GM21515 (cell line): ENCODE results near the gene GADD45GIP1.

Experiments used
- ATAC-seq: cut with Tn5 transposase; IDR thresholded peaks from one replicate; pipeline ENCODE4 v1.9.1; 2021; ENCODE audit not compliant: unreplicated experiment

The GADD45GIP1 gene

DNA sequence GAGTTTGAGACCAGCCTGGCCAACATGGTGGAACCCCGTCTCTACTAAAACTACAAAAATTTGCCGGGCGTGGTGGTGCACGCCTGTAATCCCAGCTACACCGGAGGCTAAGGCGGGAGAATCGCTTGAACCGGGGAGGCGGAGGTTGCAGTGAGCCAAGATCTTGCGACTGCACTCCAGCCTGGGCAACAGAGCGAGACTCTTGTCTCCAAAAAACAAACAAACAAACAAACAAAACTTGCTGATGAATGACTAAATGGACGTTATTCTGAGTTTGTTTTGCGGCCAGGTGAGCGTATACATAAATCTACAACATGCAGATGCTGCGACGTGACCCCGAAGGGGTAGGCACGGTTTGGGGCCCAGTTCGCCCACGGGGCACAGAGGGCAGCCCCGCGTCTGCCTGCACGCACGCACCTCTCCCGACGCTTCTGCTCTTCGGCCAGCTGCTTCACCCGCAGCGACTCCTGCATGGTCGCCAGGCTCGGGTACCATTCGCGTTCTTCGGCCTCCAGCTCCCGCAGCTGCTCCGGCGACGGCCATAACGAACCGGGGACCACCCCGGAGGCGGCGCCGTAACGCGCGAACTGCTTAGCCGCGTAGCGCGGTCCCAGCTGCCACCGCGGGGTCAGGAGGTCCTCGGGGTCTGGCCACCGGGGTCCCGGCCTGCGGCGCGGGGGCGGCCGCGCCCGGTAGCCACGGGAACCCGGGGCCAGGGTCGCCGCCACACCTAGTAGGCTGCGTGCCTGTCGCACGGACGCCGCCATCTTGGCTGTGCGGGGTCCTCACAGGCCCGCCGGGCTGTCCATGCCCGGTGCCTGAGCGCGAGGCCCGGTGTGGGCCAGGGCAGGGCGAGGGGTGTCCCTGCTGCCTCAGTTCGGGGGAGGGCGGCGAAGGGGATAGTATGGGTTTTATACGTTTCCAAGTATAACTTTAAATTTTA lies at the start of gene GADD45GIP1:
Gene GADD45GIP1 (minus strand): TSS at position 778 of the 943 bp plus-strand sequence. CDS start 11 bp downstream, at position 767.
- peak; percentile 58 for ATAC-seq

DNA sequence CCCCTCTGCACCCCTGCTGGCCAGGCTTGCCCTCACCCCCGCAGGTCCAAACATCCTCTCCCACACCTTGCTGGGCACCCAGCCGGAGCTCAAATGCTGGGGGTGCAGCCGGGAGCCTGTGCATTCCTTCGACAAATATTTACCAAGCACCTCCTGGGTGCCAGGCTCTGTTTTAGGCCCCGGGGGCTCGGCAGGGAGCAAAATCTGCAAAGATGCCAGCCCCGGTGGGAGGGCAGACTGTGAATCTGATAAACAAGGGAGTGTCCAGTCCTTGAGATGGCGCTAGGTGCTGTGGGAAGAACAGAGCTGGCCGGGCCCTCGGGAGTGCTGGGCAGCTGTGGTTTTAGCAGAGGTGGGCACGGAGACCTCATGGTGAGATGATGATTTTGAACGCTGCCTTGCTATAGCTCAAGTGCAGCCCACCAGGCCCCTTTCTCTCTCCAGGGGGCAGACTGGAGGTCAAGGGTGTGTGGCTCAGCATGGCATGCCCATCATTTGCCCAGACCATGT lies 48.9 kb upstream of the GADD45GIP1 start:
- no peak for ATAC-seq

DNA sequence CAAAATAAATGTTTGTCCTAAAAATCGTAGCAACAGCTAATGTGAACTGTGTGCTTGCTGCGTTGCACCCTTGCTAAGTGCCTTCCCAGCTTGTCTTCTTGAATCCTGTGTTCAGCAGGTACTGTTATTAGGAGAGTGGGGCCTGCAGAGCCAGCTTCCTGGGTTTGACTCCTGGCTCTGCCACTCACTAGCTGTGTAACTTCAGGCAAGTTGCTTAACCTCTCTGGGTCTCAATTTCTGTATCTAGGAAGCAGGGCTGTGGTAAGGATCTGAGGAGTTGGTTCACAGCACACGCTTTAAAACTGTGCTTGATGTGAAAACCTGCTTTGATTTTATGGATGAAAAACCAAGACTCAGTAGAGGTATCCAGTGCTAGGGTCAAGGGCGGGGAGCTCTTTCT lies 48.2 kb upstream of the GADD45GIP1 start:
- ATAC-seq: no peak

DNA sequence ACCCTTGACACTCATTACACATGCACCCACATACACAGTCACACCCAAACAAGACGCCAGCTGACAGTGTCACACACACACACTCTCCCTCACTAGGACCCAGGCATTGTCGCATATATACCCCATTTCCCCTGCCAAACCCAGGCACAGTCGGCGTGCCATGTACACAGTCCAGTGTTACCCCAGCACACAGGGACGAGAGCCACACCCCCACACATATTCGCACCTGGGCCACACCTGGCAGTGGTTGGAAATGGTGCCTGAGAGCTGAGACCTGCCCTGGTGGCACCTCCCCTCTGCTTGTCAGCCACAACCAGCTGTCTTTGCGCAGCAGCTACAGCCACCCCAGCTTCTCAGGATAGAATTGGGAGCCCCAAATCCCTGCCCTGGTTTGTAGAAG lies 47.2 kb upstream of the GADD45GIP1 start:
- no peak for ATAC-seq

DNA sequence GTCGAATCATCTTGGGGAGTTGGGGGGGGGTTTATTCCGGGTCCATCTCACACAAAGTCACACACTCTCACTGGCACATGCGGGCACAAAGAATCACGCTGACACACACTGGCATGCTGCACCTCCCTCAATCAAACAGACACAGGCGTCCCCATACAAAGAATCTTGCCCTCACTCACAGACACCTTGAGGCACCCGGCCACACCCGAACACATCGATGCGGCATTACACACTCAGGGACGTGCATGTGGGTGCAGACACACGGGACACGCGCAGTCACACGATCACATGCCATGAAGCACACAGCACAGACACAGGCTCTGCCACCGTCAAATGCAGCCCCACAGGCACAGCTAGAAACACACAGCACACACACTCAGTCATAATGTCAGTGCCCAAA lies 46.1 kb upstream of the GADD45GIP1 start:
- no peak for ATAC-seq

DNA sequence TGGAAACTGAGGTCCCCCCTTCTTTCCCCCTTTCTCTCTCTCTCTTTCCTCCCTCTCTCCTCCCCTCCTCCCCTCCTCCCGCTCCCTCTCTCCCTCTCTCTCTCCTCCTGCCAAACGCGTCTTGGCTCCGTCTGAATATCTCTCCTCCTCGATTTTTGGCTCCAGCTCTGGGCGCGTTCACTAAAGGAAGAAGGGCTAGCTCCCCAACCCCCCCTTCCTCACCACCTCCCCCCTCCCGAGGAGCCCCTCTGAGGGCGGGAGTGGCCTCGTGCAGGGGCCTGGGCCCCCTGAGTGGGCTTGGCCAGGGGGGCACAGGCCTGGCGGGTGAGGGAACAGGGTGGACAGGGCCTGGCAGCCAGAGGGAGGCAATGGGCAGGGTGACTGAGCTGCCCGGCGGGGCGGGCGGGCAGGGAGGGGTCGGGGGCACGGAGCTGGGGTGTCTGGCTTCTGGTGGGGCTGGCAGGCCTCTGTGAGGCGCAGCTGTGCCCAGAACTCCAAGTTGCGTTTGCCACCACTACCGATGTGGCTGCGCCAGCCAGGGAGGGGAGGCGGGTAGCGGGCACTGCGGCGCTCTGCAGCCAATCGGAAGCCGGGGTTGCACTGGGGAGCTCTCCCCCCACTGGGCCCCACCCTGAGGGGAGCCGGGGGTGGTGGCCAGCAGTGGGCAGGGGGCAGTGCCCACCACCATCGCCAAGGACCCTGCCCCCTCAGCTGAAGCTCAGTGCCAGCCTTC lies 45.3 kb upstream of the GADD45GIP1 start:
- no peak for ATAC-seq

DNA sequence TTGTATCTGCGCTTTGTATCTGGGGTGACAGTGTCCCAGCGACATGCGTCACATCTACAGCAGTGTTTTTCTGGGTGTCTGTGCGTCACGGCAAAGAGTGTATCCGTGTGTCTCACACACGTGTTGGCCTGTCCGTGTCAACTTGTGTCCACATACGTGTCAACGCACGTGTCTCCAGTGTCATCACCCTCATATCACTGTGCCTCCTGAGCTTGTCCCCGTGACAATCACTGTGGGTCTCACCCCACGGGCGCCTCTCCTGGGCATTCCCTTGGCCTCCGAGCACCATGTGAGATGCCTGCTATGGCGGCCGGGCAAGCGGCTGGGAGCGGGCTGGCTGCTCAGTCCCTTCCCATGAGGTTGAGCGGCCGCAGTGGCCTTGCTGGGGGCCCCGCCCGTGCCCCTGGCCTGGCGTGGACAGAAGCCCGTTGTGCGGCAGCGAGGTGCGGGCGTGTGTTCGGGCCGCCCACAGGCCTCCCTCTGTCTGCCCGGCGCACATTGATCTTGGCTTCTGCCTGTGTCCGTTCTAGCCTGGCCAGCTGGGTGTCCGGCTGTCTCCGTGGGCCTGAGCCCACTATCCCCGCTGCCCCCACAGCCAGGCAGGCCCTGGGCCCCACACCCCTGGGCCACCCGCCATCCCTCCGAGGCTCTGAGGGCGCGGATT lies 44.6 kb upstream of the GADD45GIP1 start:
- ATAC-seq: no peak

DNA sequence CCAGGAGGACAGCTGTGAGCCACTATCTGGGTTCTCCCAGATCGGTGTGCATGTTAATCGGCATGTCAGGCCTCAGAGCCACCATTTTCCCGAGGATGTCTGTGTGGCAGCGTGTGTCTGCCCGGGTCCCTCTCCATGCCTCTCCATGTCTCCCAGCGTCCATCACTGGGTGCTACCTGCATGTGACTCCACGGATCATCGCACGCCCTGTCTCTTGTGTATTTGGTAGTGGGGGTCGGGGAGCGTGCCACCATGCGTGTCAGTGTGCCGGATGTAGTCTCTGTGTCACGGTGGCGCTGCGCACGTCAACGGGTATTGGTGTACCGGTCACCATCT lies 44.1 kb upstream of the GADD45GIP1 start:
- no peak for ATAC-seq

DNA sequence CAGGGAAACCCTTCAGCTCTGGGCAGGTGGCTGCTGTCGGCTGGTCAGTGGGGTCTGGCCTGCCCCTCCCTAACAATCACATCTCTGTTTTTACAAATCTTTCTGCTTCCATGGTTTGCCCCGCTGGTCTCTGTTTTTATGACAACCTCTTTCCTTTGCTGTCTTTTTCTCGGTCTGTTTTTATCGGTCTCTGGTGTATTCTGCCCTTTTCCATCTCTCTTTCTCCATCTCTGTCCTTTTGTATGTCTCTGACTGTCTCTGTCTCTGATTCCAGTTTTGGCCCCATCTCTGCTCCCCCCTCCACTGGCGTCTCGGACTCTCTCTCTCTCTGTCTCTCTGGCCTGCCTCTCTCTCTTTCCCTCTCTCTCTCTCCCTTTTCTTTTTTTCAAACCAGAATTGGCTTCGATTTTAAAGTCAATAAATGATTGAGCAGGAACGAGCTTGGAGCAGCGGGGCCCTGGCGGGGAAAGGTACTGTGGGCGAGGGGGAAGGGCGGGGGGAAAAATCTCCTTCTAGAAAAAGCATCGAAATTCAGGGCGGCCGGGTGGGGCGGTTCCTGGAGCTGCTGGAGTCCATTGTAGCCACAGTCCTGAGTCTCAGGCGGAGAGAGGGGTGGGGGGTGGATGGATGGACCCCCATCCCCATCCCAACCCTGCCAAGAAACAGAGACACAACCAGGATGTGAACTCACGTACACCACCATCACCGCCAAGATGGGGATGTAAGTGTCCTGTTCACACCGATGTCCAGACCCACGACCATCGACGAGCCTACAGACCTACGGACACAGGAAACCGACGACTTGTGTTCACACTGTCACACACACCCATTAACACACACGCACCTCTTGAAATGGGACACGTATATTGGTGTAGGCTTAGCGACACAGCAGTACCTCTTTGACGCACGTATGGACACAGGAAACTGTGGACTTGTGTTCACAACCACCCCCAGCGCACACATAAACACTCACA lies 41.2 kb upstream of the GADD45GIP1 start:
- ATAC-seq: no peak

DNA sequence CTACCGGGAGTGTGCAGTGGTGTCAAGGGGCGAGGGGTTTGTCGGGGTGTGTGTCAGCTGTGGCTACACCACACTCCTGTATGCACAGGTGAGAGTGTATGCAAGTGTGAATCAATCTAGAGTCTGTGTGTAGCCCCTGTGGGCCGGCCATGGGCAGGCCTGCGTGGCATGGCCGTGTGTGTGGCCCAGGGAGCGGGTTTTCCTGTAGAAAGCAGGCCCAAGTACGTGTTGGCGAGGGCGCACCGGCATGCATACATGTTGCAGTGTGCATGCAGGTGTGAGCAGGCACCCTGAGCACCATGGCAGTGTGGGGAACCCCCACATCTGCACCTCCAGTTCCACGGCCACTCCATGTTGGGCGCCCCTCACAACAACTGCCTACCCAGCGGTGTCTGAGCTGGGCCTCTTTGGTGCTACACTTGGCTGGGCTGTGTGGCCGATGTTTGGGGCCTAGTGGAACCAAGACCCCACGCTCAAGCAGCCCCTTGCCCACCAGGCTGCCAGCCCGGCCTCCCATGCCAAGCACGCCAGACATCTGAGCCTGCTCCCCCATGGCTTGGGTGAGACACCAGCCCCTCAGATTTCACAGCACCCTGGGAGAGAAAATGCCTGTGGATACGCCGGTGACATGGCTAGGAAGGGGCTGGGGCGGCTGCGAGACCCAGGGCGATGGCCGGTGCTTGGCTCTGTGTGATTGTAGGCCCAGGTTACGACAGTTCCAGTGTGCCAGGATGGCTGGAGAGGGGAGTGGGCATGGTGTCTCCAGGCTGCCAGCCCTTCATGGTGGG lies 40.4 kb upstream of the GADD45GIP1 start:
- no peak for ATAC-seq

DNA sequence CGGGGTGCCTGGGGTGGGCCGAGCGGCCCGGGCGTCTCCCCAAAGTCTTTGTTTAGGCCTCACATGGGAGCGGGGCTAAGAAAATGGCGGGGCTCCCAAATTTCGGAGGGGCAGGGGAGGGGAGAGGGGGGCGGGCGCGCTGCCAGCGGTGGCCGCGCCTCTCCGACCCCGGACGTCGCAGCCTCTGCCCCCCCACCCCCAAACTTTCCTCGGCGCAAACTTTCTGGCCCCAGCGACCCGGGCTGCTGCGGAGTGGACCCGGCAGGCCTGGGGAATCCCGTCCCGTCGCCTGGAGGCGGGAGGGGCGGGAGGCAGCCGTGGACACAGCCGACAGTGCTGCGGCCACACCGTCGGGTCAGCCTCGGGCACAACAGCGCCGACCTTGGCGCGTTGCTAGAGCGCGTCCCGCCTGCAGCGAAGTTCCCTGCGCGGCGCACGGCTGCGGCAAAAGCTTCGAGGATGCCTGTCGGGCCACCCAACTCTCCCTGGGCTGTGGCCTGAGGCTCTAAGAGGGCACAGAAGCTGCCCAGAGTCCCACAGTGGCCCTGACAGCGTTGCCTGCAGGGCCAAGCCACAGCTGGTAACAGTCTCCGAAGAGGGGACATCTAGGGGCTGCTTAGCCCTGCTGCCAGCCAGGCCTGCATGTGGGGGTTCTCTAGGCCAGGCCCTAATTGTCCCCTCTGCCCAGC lies 39.5 kb upstream of the GADD45GIP1 start:
- no peak for ATAC-seq

DNA sequence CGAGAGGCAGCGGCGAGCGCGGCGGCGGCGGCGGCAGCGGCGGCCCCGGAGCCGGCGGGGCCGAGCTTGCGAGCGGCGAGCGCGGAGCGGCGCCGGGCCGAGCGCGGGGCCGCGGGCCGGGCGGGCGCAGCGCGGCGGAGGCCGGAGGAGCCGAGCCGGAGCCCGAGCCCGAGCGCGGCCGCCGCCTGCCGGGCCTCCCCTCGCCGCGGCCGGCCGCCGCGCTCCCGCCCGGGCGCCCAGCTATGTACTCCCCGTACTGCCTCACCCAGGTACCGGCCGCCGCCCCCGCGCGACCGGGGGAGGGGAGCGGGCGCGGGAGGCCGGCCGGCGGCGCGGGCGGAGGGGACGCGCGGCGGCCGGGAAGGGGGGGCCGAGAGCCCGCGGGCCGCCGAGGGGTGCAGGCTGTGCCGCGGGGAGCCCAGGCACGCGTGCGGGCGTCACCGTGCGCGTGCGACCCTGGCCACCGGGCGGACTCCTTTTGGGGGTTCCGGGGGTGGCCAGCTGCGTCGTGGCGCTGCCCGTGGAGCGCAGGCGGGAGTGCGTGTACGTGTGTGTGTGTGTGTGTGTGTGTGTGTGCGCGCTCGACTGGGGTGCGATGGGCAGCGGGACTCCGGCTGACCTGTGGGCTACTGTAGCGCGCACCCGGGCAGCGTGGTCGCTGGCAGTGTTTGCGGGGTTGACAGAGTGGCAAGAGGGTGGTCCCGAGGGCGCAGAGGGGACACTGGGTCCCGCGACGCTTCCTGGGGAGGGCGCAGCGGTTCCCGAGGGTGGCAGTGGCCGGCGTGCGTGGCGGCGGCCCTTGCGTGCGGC lies 38.8 kb upstream of the GADD45GIP1 start:
- no peak for ATAC-seq

DNA sequence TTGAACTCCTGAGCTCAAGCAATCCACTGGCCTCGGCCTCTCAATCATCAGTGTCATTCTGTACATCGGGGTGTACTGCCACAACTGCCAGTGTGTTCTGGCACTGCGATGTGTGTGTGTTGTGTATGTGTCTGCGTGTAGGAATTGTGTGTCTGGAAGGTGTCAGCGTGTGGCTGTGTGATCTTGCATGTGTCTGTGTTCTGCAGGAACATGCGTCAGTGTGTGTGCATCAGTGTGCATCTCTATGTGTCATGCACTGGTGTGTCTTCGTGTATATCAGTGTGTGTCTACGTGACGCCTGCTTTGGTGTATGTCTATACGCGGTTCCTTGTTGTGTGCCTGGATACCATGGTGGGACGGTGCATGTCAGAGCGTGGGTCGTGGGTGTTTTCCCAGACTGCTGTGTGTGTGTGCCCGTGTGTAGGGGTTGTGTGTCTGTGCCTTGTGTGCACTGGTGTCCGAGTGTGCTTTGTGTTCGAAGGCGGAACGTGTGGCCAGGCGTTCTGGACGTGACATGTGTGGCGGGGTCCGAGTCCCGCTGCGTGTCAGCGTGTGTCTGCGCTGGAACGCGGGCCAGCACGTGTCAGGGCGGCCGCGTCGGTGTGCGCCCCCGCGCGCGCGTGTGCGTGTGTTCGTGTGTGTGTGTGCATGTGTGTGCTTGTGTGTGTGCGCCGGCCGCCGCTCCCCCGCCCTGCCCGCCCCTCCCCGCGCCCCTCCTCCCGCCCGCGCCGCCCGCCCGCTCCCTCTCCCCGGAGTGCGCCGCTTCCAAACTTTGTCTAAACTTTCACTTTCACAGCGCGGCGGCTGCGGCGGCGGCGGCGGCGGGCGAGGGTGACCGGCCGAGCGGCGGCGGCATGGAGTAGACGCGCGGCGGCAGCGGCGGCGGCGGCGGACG lies 37.9 kb upstream of the GADD45GIP1 start, which contains the start of gene NFIX:
Gene NFIX (plus strand): TSS at position 775 of the 895 bp plus-strand sequence. CDS start 363 bp downstream, outside the sequence.
- ATAC-seq: no peak

DNA sequence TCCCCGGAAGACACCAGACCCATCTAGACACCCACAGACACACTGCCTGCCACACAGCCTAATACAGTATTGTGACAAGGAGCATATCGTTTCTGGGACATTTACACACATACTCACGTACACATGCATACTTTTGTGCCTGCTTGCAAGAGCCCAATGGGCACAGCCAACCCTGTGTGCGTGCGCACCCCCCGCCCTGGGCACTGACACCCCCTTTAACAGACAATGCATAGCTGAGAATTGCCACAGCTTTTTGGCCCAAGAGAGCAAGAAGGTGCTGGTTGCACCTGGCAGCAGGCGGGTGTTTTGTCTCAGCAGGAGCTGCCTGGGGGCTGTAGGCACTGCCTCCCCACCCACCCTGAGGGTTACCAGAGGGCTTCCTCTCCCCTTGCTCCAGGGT lies 36.5 kb upstream of the GADD45GIP1 start:
- no peak for ATAC-seq

DNA sequence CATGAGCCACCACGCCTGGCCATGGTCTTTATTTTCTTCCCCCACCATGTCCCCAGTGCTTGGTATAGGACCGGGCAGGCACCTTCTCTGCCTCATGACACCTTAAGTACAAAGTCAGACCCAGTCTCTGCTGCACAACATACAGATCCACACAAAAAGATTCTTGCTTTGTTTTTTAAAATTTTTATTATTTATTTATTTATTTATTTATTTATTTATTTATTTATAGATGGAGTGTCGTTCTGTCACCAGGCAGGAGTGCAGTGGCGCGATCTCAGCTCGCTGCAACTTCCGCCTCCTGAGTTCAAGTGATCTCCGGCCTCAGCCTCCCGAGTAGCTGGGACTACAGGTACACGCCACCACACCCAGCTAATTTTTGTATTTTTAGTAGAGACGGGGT lies 35.7 kb upstream of the GADD45GIP1 start:
- ATAC-seq: no peak

DNA sequence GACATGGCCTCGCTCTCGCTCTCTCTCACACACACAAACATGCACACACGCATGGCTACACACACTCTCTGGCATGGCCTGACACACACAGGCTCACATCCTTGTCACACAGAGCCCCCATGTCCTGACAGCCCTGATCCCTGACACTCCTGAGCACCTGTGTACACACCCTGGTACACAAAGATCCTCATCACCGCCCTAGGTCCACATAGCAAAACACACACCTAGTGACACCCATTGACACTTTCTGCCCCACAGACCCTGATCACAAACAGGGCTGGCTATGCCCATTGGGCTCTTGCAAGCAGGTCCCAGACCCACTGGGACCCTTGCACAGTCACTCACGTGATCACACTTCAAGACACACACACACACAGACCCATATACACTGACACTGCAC lies 34.3 kb upstream of the GADD45GIP1 start:
- no peak for ATAC-seq

DNA sequence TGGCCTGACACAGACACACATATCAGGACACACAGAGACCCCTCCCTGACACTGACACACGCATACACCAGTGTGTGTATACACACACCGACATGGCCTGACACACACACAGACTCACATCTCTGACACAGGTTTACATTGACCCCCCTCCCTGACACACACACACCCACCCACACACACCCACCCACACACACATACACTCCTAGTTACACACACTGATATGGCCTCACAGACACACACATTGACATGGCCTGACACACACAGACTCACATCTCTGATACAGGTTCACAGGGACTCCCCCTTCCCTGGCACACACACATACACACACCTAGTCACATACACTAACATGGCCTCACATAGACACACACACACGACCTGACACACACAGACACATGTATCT lies 33.8 kb upstream of the GADD45GIP1 start:
- no peak for ATAC-seq
